GM04503 (cell line): ENCODE results near the gene DQX1.

Experiments used
- DNase-seq: peaks from one replicate; pipeline ENCODE4 v3.0.0-alpha.2; 2012; ENCODE audit warnings: low read depth

Gene DQX1

DNA sequence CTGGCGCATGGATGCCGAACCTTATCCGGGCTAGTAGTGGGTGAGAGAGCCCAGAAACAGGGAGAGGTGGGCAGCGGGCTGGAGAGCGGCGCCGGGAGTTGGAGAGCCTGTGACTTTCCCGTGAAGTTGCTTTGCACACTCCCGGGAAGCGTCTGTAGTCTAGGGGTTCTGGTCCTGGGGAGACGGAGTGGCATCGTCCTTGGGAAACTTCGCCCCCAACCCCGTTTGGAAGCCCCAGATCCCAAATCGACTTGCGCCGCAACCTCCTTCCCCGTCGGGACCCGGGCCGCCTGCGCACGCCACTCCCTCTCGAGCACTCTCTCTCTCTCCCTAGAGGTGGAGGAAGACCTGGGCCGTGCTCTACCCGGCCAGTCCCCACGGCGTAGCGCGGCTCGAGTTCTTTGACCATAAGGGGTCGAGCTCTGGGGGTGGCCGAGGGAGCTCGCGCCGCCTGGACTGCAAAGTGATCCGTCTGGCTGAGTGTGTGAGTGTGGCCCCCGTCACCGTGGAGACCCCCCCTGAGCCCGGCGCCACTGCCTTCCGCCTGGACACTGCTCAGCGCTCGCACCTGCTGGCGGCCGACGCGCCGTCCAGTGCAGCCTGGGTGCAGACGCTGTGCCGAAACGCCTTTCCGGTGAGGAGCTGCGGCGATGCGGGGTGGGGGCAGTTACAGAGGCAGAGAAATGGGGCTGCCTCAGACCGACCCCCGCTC, 28.9 kb upstream of the DQX1 start:
- no peak for DNase-seq

GRCh38 chr2:74553892-74554819, 28.1 kb upstream of the DQX1 start, which contains the start of the genes DOK1 and LOXL3:
Gene DOK1 (plus strand): TSS chr2:74554720. CDS start chr2:74554755, 35 bp downstream.
Gene LOXL3 (minus strand): TSS chr2:74553942. CDS start chr2:74552634, 1,308 bp downstream.
- no peak for DNase-seq

- DNase-seq, result no peak
Measured at GRCh38 chr2:74552914-74553811, 27.1 kb upstream of the DQX1 start.

GRCh38 chr2:74551942-74552913, 26.2 kb upstream of the DQX1 start:
- DNase-seq, result no peak

DNA sequence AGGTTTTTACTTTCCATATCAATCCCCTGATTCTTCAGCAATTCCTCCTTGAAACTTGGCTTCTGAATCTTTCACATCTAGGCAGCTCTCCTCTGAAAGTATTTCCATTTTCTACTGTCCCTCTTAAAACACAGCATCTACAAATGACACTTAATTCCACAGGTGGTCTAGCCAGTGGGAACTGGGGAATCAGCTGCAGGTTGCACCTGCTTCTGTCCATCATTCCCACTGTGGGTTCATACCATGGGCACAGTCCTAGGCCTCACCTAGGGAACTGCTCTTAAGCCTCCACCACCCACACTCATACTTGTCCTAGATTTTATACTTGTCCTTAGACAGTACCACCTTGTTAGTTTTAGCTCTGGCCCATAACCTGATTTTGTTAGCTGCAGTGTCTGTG, 25.5 kb upstream of the DQX1 start:
- no peak for DNase-seq

DNA sequence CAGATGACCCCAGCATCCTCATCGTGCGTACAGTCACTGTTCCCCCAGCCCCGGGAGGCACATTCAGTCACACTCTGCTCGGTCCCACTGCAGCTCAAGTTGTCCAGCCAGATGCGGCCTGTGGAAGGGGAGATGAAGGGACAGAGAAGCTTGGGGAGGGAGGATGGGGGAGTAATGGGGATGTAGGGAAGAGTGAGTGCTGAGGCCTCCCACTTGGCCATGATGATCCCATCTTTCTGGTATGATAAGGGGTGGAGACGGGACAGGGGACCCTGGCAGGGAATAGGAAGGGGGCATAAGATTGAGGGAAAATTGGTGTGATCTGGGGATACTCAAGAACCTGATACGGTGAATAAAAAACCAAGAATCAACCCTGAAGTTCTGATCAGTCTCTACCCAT, 24.2 kb upstream of the DQX1 start:
- no peak for DNase-seq

DNA sequence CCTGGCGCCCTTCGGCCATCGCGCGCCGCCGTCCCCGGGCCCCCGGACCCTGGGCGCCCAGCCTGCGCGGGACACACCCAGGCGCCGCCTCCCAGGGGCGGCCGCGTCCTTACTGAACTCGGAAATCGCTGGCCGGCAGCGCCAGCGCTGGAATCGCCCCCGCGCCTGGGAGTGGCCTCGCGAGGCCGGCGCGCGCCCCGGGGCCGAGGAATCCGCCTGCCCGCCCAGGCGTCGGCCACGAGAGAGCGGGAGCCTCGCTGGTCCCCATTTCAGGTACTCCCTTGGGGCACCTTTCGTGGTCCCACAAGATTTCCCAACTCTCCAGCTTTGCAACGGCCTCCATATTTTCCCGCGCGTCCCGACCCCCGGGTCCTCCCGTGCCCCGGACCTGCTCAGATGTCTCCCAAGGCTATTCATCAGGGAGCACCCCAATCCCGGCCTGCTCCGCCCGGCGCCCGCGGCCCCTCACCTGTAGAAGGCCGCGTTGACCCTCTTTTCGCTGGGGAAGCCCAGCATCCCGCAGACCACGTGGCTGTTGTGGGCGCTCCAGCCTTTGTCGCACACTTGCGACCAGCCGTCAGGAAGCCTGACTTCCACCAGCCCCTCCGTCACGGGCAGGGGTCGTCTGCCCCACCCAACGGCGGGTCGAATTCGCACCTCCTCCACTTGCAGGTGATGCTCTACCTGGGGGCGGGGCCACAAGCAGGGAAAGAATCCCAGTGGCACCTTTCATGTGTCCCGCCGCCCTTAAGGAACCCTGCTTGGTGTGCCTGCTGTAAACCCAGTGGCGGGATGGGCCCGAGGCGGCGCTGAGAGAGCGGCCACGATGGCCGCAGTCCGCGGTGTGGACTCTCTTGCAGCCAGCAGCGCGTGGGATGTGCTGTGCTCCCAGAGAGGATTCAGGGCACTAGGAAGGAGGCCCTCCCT, 23.1 kb upstream of the DQX1 start:
- no peak for DNase-seq

GRCh38 chr2:74548285-74548899, 22.4 kb upstream of the DQX1 start:
- DNase-seq, result no peak

GRCh38 chr2:74546004-74546403, 20.0 kb upstream of the DQX1 start:
- no peak for DNase-seq

DNA sequence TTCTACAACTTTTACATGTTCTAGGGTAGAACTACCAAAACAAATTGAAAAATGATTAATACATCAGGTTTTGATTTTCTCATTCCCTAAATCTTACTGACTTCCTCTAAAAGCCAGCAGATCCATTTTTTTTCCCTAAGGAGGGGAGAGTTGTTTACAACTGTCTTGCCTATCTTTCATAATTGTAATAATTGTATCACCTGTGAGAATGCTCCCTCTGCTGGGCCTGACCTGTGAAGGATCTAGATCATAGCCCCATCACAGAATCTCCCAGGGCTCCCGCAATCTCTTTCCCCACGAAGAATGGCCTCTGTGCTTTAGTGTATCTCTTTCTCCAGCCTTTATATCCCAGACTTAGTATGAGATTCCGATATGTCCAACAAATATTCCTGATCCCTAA, 18.6 kb upstream of the DQX1 start:
- DNase-seq, result no peak

GRCh38 chr2:74542978-74543377, 16.9 kb upstream of the DQX1 start:
- no peak for DNase-seq

- DNase-seq, result no peak
Measured at GRCh38 chr2:74540291-74540690, 14.3 kb upstream of the DQX1 start.

DNA sequence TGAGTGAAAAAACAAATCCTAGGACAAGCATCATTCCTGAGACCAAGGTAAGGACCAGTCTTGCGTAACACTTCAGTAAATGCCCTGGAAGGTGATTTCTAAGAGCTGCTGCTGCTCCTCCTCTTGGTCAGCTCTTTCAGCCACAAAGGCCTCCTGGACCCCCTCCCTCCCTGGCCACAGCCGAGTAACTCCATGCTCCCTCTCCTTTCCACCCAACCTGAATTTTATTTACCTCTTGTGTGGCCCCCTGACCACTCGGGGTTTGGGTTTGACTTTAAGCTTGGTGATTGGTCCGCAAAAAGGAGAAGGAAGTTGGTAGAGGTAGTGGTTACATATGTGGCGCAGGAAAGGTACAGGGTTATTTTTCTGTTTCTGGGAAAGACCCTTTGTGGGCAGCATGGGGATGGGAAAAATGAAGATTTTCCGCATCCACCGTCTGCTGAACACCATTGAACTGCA, 12.9 kb upstream of the DQX1 start:
- DNase-seq, result no peak

- no peak for DNase-seq
Measured at GRCh38 chr2:74537140-74537539, 11.1 kb upstream of the DQX1 start.

- DNase-seq, result no peak
Measured at GRCh38 chr2:74536166-74536950, 10.3 kb upstream of the DQX1 start.

DNA sequence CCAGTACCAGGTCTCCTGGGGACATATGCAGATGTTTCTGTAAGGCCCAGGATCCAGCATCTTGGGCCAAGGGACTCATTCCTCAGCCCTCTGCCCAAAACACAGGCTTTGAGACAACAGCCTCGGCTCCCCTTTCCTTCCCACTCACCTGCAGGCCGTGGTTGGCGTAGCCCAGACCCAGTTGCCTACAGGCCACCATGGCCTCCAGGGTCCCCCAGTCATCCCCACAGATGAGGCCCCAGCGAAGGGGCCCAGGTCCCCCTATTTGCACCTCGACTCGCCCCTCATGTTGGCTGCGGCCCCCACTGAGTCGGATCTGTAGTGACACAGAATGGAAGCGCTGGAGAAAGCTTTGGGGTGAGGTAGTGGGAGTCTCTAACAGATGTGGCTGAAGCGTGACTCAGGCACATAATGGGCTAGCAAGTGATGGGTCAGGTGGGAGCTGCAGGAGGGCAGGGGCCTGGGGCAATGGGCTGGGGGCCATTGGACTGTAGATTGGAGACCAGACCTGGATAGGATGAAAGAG, 9.5 kb upstream of the DQX1 start:
- no peak for DNase-seq

DNA sequence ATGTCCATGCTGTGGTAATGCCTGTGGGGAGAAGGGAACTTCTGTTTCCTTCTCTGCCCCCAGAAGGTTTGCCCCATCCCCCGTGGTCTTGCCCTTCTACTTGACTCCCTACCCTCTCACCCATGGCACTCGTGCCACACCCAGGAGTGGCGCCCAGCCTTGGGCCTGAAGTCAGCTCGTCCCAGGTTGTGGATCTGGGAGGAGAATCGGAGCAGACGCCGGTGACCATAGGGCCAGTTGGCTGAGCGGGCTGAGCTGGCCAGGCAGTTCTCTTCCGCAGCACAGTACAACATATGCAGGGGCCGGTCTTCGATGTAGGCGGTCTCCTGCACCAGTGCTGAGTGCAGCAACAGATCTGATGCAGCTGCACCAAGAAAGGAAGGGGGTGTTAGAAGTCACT, 8.4 kb upstream of the DQX1 start:
- no peak for DNase-seq

DNA sequence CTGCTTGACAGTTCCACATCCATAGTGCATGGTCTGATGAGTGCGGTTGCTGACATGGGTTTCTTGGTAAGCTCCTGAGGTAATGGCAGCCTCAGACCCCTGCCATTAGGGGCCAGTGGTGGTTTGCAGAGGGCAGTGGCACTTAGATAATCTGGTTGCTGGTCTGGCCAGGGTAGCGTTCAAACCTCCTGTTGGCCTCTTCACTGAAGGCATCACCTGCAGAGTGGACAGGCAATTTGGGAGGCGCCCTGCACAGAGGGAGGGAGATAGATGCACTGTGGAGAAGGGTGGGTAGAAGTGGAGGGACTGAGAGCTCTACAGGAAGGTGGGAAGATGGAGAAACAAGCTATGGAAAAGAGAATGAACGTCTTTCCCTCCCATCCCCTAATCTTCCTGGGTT, 7.4 kb upstream of the DQX1 start:
- no peak for DNase-seq
